SK-N-SH (cell line): Measurements from ENCODE around the gene GPER1. TPM values are rescaled to one million over a fixed set of nuclear protein-coding genes. Genes with fewer than 3 reads are reported as not detected.

Experiments
- CTCF ChIA-PET: fragments of 300-600, 350-600 bp; formaldehyde crosslinking; extraction: SDS; loops from one replicate; lab custom pipeline; 2021; lab: Yijun Ruan, JAX
- POLR2A ChIA-PET: fragments of 350-600 bp; sonication (Branson Sonifier 250); formaldehyde crosslinking; extraction: SDS; loops from one replicate; lab custom pipeline; 2020; ENCODE audit warnings: antibody characterized with exemption, inconsistent platforms; lab: Yijun Ruan, JAX
- DNase-seq: peaks from one replicate; pipeline ENCODE4 v3.0.0; 2012
- H2AFZ ChIP-seq: fragments of 200-600 bp; sonication (generic); 2 replicates; pipeline ENCODE4 v1.8.1; 2016; ENCODE audit warnings: antibody characterized with exemption, mild to moderate bottlenecking, low read depth
- H3F3A ChIP-seq: fragments of 200-600 bp; sonication (generic); replicated peaks from 2 replicates; pipeline ENCODE3; 2016; ENCODE audit warnings: antibody characterized with exemption, mild to moderate bottlenecking; ENCODE audit not compliant: insufficient read depth
- H3K27ac ChIP-seq, 2 experiments: fragments of 200-500 bp in 1 of 2; fragments of 200-600 bp in 1 of 2; sonication (Bioruptor generic) in 1 of 2; sonication (generic), shearing (Covaris generic) in 1 of 2; 2 replicates each; pipeline versions ENCODE4 v1.5.1 to v1.6.1; 2014 to 2016; ENCODE audit warnings: low read depth in 2 of 2, inconsistent platforms in 1 of 2, low read length in 1 of 2, mild to moderate bottlenecking in 1 of 2, mixed read lengths in 1 of 2
- H3K27me3 ChIP-seq: fragments of 200-600 bp; sonication (generic), shearing (Covaris generic); 2 replicates; pipeline ENCODE4 v1.6.1; 2016; ENCODE audit warnings: mixed run types; ENCODE audit not compliant: insufficient read depth
- H3K36me3 ChIP-seq, 2 experiments: fragments of 200-500 bp in 1 of 2; fragments of 200-600 bp in 1 of 2; sonication (Bioruptor generic) in 1 of 2; sonication (generic) in 1 of 2; replicated peaks in 1 of 2; 2 replicates each; pipeline versions ENCODE3 to v1.5.1; 2014 to 2016; ENCODE audit warnings: low read length in 1 of 2, mild to moderate bottlenecking in 1 of 2; ENCODE audit not compliant: insufficient read depth in 2 of 2, control insufficient read depth in 1 of 2
- H3K4me1 ChIP-seq, 2 experiments: fragments of 200-500 bp in 1 of 2; fragments of 200-600 bp in 1 of 2; sonication (Bioruptor generic) in 1 of 2; sonication (generic), shearing (Covaris generic) in 1 of 2; 2 replicates each; pipeline versions ENCODE4 v1.5.1 to v1.6.1; 2014 to 2016; ENCODE audit warnings: low read depth in 1 of 2, low read length in 1 of 2, mixed run types in 1 of 2; ENCODE audit not compliant: insufficient read depth in 2 of 2, control insufficient read depth in 1 of 2
- H3K4me2 ChIP-seq: fragments of 200-600 bp; sonication (generic), shearing (Covaris generic); 2 replicates; pipeline ENCODE4 v1.6.1; 2017; ENCODE audit warnings: mixed run types
- H3K4me3 ChIP-seq, 2 experiments: fragments of 200-500 bp in 1 of 2; fragments of 200-600 bp in 1 of 2; sonication (Bioruptor generic) in 1 of 2; sonication (generic), shearing (Covaris generic) in 1 of 2; 2 replicates each; pipeline versions ENCODE4 v1.5.1 to v1.8.1; 2014 to 2016; ENCODE audit warnings: low read depth in 2 of 2, inconsistent platforms in 1 of 2, low read length in 1 of 2, mild to moderate bottlenecking in 1 of 2, mixed read lengths in 1 of 2, moderate library complexity in 1 of 2
- H3K79me2 ChIP-seq: fragments of 200-600 bp; sonication (generic); 2 replicates; pipeline ENCODE4 v1.8.1; 2017; ENCODE audit warnings: mild to moderate bottlenecking; ENCODE audit not compliant: insufficient read depth
- H3K9ac ChIP-seq: fragments of 200-600 bp; sonication (generic); 2 replicates; pipeline ENCODE4 v1.6.1; 2017; ENCODE audit warnings: mixed run types
- H3K9me2 ChIP-seq: fragments of 200-600 bp; sonication (generic); 2 replicates; pipeline ENCODE4 v1.6.1; 2017; ENCODE audit warnings: mixed run types
- H3K9me3 ChIP-seq: fragments of 200-600 bp; sonication (generic); 2 replicates; pipeline ENCODE4 v1.6.1; 2017; ENCODE audit warnings: mixed run types, mild to moderate bottlenecking, moderate library complexity
- H4K20me1 ChIP-seq: fragments of 200-600 bp; sonication (generic); 2 replicates; pipeline ENCODE4 v1.6.1; 2017; ENCODE audit warnings: mild to moderate bottlenecking, mixed run types; ENCODE audit not compliant: insufficient read depth
- CHD2 ChIP-seq: fragments of 150-350 bp; IDR thresholded peaks from 2 replicates; pipeline ENCODE4 v1.6.1; 2018; ENCODE audit warnings: low read length; ENCODE audit not compliant: partially characterized antibody
- ELF1 ChIP-seq: IDR thresholded peaks from 2 replicates; pipeline ENCODE4 v1.4.0; 2012
- EZH2phosphoT487 ChIP-seq: fragments of 200-600 bp; sonication (generic); IDR thresholded peaks from 2 replicates; pipeline ENCODE4 v1.6.1; 2017; ENCODE audit warnings: low read depth, mixed run types, mild to moderate bottlenecking, antibody characterized with exemption, moderate library complexity, borderline replicate concordance
- FOSL2 ChIP-seq: IDR thresholded peaks from 2 replicates; pipeline ENCODE4 v1.4.0; 2012; ENCODE audit warnings: low read depth, mild to moderate bottlenecking, moderate library complexity, borderline replicate concordance
- FOXJ3 ChIP-seq: sonication (generic); formaldehyde crosslinking; IDR thresholded peaks from 2 replicates; pipeline ENCODE4 v1.5.1; 2020; ENCODE audit warnings: mild to moderate bottlenecking, missing genetic modification reagents
- FOXM1 ChIP-seq: IDR thresholded peaks from 2 replicates; pipeline ENCODE4 v1.4.0; 2012; ENCODE audit warnings: low read depth, mild to moderate bottlenecking
- GABPA ChIP-seq: IDR thresholded peaks from 2 replicates; pipeline ENCODE4 v1.4.0; 2012; ENCODE audit warnings: low read depth, mild to moderate bottlenecking
- GATA2 ChIP-seq: sonication (generic); formaldehyde crosslinking; IDR thresholded peaks from 2 replicates; pipeline ENCODE4 v1.5.0; 2020; ENCODE audit warnings: mild to moderate bottlenecking, missing genetic modification reagents
- JUND ChIP-seq: IDR thresholded peaks from 2 replicates; pipeline ENCODE4 v1.4.0; 2012
- MXI1 ChIP-seq: IDR thresholded peaks from 2 replicates; pipeline ENCODE4 v1.6.1; 2012; ENCODE audit warnings: mild to moderate bottlenecking, low read depth, low read length, improper control_type of control experiment
- PBX3 ChIP-seq: IDR thresholded peaks from 2 replicates; pipeline ENCODE4; 2012
- RAD21 ChIP-seq: IDR thresholded peaks from 2 replicates; pipeline ENCODE4 v1.6.1; 2012; ENCODE audit warnings: mild to moderate bottlenecking, low read length
- REST ChIP-seq: IDR thresholded peaks from 2 replicates; pipeline ENCODE4 v1.6.1; 2012; ENCODE audit warnings: mild to moderate bottlenecking, low read depth, low read length, moderate library complexity
- RFX5 ChIP-seq: IDR thresholded peaks from 2 replicates; pipeline ENCODE4 v1.6.1; 2012; ENCODE audit warnings: mild to moderate bottlenecking, improper control_type of control experiment, low read length
- RXRA ChIP-seq: IDR thresholded peaks from 2 replicates; pipeline ENCODE4 v1.4.0; 2012; ENCODE audit warnings: low read depth, mild to moderate bottlenecking, borderline replicate concordance
- SIN3A ChIP-seq: IDR thresholded peaks from 2 replicates; pipeline ENCODE4 v1.6.1; 2012; ENCODE audit warnings: low read depth, mild to moderate bottlenecking, low read length, moderate library complexity, borderline replicate concordance
- TCF12 ChIP-seq: IDR thresholded peaks from 2 replicates; pipeline ENCODE4 v1.4.0; 2012
- TEAD4 ChIP-seq: IDR thresholded peaks from 2 replicates; pipeline ENCODE4 v1.4.0; 2012; ENCODE audit warnings: mild to moderate bottlenecking, borderline replicate concordance; ENCODE audit not compliant: insufficient read depth
- USF1 ChIP-seq: IDR thresholded peaks from 2 replicates; pipeline ENCODE4 v1.4.0; 2012; ENCODE audit warnings: low read depth, borderline replicate concordance
- YY1 ChIP-seq: IDR thresholded peaks from 2 replicates; pipeline ENCODE4 v1.4.0; 2012; ENCODE audit warnings: low read depth, mild to moderate bottlenecking
- WGBS: methylation state at CpG from one replicate; pipeline ENCODE4 v1.1.6; 2017; ENCODE audit warnings: low lambda C conversion rate; 5-methylcytosine and 5-hydroxymethylcytosine counted together
- polyA plus RNA-seq, 3 experiments: library from polyadenylated mRNA; depleted of rRNA; stranded (reverse); fragments of >200 nt; gene quantifications; 2 replicates each; pipeline ENCODE4 v1.2.3, GENCODE V29; 2012
- TF ChIP-seq, protein P1 (sequence below): IDR thresholded peaks from 2 replicates; pipeline ENCODE4 v1.4.0; 2012; ENCODE audit warnings: low read depth
- TF ChIP-seq, protein P2 (sequence below): IDR thresholded peaks from 2 replicates; pipeline ENCODE4 v1.4.0; 2012; ENCODE audit warnings: low read depth, borderline replicate concordance
- TF ChIP-seq, protein P3 (sequence below): fragments of 150-350 bp; IDR thresholded peaks from 2 replicates; pipeline ENCODE4 v1.6.1; 2016; ENCODE audit warnings: mild to moderate bottlenecking, low read depth, low read length
- TF ChIP-seq, protein P4 (sequence below): fragments of 150-350 bp; IDR thresholded peaks from 2 replicates; pipeline ENCODE4 v1.6.1; 2017; ENCODE audit warnings: antibody characterized with exemption, low read length, low read depth, borderline replicate concordance

GPER1 gene
- polyA plus RNA-seq, 1 of the 3 experiments (the other 2 are of a cell fraction), result 6.4 TPM

DNA sequence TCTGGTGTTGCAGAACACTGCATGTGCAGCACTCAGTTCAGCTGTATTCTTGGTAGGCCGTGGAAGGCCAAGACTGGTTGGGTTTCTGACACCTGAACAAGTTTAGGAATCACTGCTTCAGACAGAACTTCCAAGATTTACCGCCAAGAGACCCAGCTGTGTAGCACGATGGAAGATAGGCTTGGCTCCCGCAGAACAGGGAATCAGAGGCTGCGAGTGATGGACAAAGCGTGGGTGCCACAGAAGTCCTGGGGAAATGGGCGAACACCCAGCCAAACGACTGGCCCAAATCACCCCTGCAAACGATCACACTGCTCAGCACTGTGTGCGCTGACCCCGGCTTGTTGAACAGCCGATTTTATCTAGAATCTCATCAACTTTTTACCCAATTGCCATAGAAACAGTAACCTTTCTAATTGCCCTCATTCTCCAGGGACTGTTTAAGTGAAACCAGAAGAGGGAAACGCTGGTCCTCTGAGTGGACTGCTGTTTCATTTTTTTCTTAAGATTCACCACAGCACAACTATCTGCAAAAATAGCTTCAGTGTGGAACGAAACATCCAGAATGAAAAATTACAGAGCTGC is 54.2 kb downstream of the GPER1 start:
- CTCF ChIA-PET, result interaction anchor here (0.5 to 9.7 kb wide), 22 partner anchors 9 to 368 kb away, joined by 3 to 327 read pairs (median 7); partner anchors contain the start of gene GPER1
- POLR2A ChIA-PET, result interaction anchor here (1.4 kb wide), 1 partner anchor 149 kb away, joined by 8 read pairs; no protein-coding TSS in a partner anchor
- peak; percentile 73 for DNase-seq
- H3K9me3 ChIP-seq, result no peaks in the 10 kb centered on the region
- WGBS, result 47% methylated on average over 14 of the region's 14 CpGs
- no peak overlapping the region for H2AFZ ChIP-seq
- no peaks in the 10 kb centered on the region for H3K9me2 ChIP-seq
- no peaks in the 10 kb centered on the region for H3F3A ChIP-seq
- H3K79me2 ChIP-seq, result peaks cover 6% of the 10 kb centered on the region
- H3K4me2 ChIP-seq, result no peak overlapping the region
- H4K20me1 ChIP-seq, result no peaks in the 10 kb centered on the region
- H3K9ac ChIP-seq, result no peak overlapping the region
- H3K36me3 ChIP-seq, result no peaks in the 10 kb centered on the region
- no peak overlapping the region; a peak in 1 of 4 replicates for H3K4me3 ChIP-seq
- peaks cover 0 to 25% of the 10 kb centered on the region in 2 experiments; a peak in 2 of 4 replicates for H3K4me1 ChIP-seq
- no peaks in the 10 kb centered on the region for H3K27me3 ChIP-seq
- H3K27ac ChIP-seq, result peak overlapping the region in 1 of 2 experiments; percentile 75; a peak in 2 of 4 replicates
- TF ChIP-seq JUND (no peak), GATA2 (CRISPR knock-in tag) (peak; percentile 88), EZH2phosphoT487 (no peak), ELF1 (no peak), MXI1 (peak; percentile 55; the same call in 1 of the 2 replicates), RFX5 (peak; percentile 51; the same call in 1 of the 2 replicates), PBX3 (no peak), CHD2 (peak; percentile 55), SIN3A (no peak), TEAD4 (no peak), FOXJ3 (CRISPR knock-in tag) (no peak), TCF12 (no peak), YY1 (no peak), GABPA (no peak), RXRA (no peak), FOXM1 (no peak), RAD21 (peak; percentile 31; the same call in 1 of the 2 replicates), REST (no peak), USF1 (no peak), FOSL2 (no peak)
- TF ChIP-seq, protein P1, sequence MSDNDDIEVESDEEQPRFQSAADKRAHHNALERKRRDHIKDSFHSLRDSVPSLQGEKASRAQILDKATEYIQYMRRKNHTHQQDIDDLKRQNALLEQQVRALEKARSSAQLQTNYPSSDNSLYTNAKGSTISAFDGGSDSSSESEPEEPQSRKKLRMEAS, result no peak
- TF ChIP-seq, protein P2, sequence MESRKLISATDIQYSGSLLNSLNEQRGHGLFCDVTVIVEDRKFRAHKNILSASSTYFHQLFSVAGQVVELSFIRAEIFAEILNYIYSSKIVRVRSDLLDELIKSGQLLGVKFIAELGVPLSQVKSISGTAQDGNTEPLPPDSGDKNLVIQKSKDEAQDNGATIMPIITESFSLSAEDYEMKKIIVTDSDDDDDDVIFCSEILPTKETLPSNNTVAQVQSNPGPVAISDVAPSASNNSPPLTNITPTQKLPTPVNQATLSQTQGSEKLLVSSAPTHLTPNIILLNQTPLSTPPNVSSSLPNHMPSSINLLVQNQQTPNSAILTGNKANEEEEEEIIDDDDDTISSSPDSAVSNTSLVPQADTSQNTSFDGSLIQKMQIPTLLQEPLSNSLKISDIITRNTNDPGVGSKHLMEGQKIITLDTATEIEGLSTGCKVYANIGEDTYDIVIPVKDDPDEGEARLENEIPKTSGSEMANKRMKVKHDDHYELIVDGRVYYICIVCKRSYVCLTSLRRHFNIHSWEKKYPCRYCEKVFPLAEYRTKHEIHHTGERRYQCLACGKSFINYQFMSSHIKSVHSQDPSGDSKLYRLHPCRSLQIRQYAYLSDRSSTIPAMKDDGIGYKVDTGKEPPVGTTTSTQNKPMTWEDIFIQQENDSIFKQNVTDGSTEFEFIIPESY, result no peak
- TF ChIP-seq, protein P3, sequence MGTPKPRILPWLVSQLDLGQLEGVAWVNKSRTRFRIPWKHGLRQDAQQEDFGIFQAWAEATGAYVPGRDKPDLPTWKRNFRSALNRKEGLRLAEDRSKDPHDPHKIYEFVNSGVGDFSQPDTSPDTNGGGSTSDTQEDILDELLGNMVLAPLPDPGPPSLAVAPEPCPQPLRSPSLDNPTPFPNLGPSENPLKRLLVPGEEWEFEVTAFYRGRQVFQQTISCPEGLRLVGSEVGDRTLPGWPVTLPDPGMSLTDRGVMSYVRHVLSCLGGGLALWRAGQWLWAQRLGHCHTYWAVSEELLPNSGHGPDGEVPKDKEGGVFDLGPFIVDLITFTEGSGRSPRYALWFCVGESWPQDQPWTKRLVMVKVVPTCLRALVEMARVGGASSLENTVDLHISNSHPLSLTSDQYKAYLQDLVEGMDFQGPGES, result no peak
- TF ChIP-seq, protein P4, sequence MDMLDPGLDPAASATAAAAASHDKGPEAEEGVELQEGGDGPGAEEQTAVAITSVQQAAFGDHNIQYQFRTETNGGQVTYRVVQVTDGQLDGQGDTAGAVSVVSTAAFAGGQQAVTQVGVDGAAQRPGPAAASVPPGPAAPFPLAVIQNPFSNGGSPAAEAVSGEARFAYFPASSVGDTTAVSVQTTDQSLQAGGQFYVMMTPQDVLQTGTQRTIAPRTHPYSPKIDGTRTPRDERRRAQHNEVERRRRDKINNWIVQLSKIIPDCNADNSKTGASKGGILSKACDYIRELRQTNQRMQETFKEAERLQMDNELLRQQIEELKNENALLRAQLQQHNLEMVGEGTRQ, result no peak
